SK-N-SH treated with all-trans-retinoic acid at 6 μM for 48 hours (cell line): ENCODE measurements around the gene MNT.

Experiments
- OSR1 ChIP-seq: fragments of 250-450 bp; sonication (Bioruptor Pico); IDR thresholded peaks from 2 replicates; pipeline ENCODE4 v1.8.0; 2022; ENCODE audit warnings: moderate library complexity, mild to moderate bottlenecking, inconsistent platforms
- ZNF565 ChIP-seq: fragments of 450-650 bp; formaldehyde crosslinking; conservative IDR thresholded peaks from 2 replicates; pipeline ENCODE4 v1.5.0; 2020; ENCODE audit warnings: low read depth, mild to moderate bottlenecking, moderate library complexity

- TF ChIP-seq ZNF565 (CRISPR knock-in tag) (no peak), OSR1 (CRISPR knock-in tag) (no peak)
Observed at GRCh38 chr17:2357237-2357636, 43.6 kb downstream of the MNT start.
